ENCODE data around the gene SLC27A2. TPM values are rescaled to one million over a fixed set of nuclear protein-coding genes. Genes with fewer than 3 reads are reported as not detected.
"Not testable (repeated sequence)": the region's sequence is repeated elsewhere in the genome, so short reads cannot be mapped to it uniquely, and the experiment has no call there.

Gene SLC27A2
- polyA plus RNA-seq, 1 donor = 29.6 TPM

DNA sequence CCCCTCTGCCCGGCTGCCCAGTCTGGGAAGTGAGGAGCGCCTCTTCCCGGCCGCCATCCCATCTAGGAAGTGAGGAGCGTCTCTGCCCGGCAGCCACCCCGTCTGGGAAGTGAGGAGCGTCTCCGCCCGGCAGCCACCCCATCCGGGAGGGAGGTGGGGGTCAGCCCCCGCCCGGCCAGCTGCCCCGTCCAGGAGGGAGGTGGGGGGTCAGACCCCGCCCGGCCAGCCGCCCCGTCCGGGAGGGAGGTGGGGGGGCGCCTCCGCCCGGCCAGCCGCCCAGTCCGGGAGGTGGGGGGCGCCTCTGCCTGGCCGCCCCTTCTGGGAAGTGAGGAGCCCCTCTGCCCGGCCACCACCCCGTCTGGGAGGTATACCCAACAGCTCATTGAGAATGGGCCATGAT lies 23.8 kb upstream of the SLC27A2 start:
- WGBS (ENCODE audit: insufficient coverage, low lambda C conversion rate) = no CpG with 5 or more reads among the region's 28 CpGs
- not testable (repeated sequence) for DNase-seq; H3K36me3 ChIP-seq (ENCODE audit: control insufficient read depth, insufficient read depth, low read length); H3K4me3 ChIP-seq (ENCODE audit: low read length); H3K27me3 ChIP-seq (ENCODE audit: control insufficient read depth, insufficient read depth, low read length); H3K4me1 ChIP-seq (ENCODE audit: control insufficient read depth, insufficient read depth, low read length); H3K27ac ChIP-seq (ENCODE audit: low read length)
- peaks cover 11% of the 10 kb centered on the region for H3K9me3 ChIP-seq (ENCODE audit: control insufficient read depth, low read depth, low read length)

DNA sequence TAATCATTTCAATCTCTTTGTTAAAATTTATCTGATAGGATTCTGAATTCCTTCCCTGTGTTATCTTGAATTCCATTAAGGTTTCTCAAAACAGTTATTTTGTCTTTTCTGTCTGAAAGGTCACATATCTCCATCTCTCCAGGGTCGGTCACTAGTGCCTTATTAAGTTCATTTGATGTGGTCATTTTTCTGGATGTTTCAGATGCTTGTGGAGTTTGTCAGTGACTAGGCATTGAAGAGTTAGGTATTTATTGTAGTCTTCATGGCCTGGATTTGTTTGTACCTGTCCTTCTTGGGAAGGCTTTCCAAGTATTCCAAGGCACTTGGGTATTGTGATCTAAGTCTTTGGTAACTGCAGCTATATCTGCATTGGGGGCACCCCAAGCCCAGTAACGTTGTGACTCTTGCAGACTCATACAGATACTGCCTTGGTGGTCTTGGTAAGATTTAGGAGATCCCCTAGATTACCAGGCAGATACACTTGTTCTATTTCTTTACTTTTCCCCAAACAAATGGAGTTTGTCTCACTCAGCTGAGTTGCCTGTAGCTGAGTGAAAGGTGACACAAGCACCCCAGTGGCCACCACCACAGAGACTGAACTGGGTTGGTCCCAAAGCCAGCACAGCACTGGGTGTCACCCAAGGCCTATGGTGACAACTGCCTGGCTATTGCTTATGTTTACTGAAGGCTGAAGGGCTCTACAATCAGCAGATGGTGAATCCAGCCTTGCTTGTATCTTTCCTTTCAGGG lies 18.9 kb upstream of the SLC27A2 start:
- DNase-seq = no peak
- no peaks in the 10 kb centered on the region for H3K9me3 ChIP-seq (ENCODE audit: control insufficient read depth, low read depth, low read length)
- WGBS (ENCODE audit: insufficient coverage, low lambda C conversion rate) = no CpG with 5 or more reads among the region's 2 CpGs
- no peaks in the 10 kb centered on the region for H3K36me3 ChIP-seq (ENCODE audit: control insufficient read depth, insufficient read depth, low read length)
- no peak overlapping the region for H3K4me3 ChIP-seq (ENCODE audit: low read length)
- peaks cover 14% of the 10 kb centered on the region for H3K4me1 ChIP-seq (ENCODE audit: control insufficient read depth, insufficient read depth, low read length)
- H3K27me3 ChIP-seq (ENCODE audit: control insufficient read depth, insufficient read depth, low read length) = no peaks in the 10 kb centered on the region
- no peak overlapping the region for H3K27ac ChIP-seq (ENCODE audit: low read length)

DNA sequence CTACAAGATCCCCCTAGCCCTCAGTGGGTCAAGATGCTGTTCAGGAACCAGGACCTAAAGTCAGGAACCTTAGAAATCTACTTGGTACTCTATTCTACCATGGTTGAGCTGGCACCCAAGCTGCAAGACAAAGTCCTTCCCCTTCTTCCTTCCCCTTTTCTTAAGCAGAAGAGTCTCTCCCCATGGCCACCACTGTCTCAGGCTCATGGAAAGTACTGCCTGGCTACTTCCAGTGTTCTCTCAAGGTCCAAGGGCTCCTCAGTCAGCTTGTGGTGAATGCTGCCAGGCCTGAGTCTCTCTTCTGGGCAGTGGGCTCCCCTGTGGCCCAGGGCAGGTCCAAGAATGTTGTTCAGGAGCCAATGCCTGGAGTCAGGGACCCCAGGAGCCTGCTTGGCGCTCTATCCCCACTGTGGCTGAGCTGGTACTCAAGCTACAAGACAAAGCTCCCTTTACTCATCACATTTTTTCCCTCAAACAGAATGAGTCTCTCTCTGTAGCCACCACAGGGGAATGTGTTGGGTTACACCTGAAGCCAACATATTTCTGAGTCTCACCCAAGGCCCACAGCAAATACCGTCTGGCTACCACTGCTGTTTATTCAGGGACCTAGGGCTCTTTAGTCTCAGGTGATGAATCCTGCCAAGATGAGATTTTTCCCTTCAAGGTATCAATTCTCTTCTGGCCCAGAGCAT lies 18.1 kb upstream of the SLC27A2 start:
- DNase-seq = no peak
- H3K27me3 ChIP-seq (ENCODE audit: control insufficient read depth, insufficient read depth, low read length) = no peaks in the 10 kb centered on the region
- peaks cover 21% of the 10 kb centered on the region for H3K4me1 ChIP-seq (ENCODE audit: control insufficient read depth, insufficient read depth, low read length)
- no peak overlapping the region for H3K27ac ChIP-seq (ENCODE audit: low read length)
- no peak overlapping the region for H3K4me3 ChIP-seq (ENCODE audit: low read length)
- H3K9me3 ChIP-seq (ENCODE audit: control insufficient read depth, low read depth, low read length) = no peaks in the 10 kb centered on the region
- no peaks in the 10 kb centered on the region for H3K36me3 ChIP-seq (ENCODE audit: control insufficient read depth, insufficient read depth, low read length)
- WGBS (ENCODE audit: insufficient coverage, low lambda C conversion rate) = no CpG with 5 or more reads among the region's 2 CpGs

DNA sequence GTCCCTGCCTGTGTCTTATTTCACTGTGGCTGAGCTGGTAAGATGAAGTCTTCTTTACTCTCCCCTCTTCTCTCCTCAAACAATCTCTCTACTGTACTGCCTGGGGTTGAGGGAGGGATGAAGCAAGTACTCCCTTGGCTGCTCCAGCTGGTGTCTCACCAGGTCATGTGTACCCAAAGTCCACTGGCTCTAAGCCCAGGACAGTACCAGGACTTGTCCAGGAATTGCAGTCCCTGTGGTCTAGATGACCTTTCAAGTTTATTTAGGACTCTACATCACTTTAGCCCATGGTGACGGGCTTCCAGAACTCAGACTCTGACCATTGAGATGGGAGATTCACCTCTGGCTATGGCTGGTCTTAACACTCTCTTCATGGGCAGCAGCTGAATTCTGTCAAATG lies 17.5 kb upstream of the SLC27A2 start:
- Histone ChIP-seq H3K36me3 (ENCODE audit: control insufficient read depth, insufficient read depth, low read length) (no peaks in the 10 kb centered on the region), H3K4me3 (ENCODE audit: low read length) (no peak overlapping the region), H3K4me1 (ENCODE audit: control insufficient read depth, insufficient read depth, low read length) (peaks cover 21% of the 10 kb centered on the region), H3K27ac (ENCODE audit: low read length) (no peak overlapping the region), H3K27me3 (ENCODE audit: control insufficient read depth, insufficient read depth, low read length) (no peaks in the 10 kb centered on the region), H3K9me3 (ENCODE audit: control insufficient read depth, low read depth, low read length) (no peaks in the 10 kb centered on the region)
- WGBS (ENCODE audit: insufficient coverage, low lambda C conversion rate) = no CpG with 5 or more reads among the region's 1 CpG
- DNase-seq = no peak

DNA sequence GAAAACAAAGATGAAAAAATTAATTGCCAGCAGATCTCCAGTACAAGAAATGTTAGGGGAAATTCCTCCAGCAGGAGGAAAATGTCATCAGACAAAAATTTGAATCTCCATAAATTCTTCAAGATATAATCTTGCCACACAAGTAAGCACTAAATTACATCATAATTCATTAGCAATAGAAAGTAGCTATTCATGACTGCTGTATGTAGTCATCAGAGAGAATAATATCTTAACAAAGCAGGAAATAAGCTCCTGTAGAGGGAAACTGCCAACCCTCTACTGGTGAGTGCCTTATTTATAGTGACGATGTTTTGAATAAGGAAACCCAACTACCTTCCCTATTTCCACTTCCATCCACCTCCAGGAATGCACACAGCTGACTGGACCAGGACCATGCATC lies 15.8 kb upstream of the SLC27A2 start:
- Histone ChIP-seq H3K4me1 (ENCODE audit: control insufficient read depth, insufficient read depth, low read length) (peaks cover 21% of the 10 kb centered on the region), H3K27ac (ENCODE audit: low read length) (peak overlapping the region; percentile 62), H3K9me3 (ENCODE audit: control insufficient read depth, low read depth, low read length) (no peaks in the 10 kb centered on the region), H3K4me3 (ENCODE audit: low read length) (no peak overlapping the region), H3K36me3 (ENCODE audit: control insufficient read depth, insufficient read depth, low read length) (no peaks in the 10 kb centered on the region), H3K27me3 (ENCODE audit: control insufficient read depth, insufficient read depth, low read length) (no peaks in the 10 kb centered on the region)
- WGBS (ENCODE audit: insufficient coverage, low lambda C conversion rate) = no CpG with 5 or more reads among the region's 1 CpG
- peak in 1 of 2 donors; percentile 21 for DNase-seq

DNA sequence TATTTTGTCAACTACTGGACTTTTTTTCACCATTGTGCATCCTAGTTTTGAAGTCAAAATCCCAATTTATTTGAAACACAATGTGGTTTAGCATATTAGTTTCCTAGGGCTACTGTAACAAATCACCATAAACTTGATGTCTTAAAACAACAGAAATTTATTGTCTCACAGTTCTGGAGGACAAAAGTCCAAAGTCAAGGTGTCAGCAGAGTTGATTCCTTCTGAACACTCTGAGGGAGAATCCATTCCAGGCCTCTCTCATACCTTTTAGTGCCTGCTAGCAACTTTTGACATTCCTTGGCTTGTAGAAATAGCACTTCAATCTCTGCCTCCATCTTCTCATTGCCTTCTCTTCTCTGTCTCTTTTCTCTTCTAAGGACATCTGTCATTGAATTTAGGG lies 14.9 kb upstream of the SLC27A2 start:
- peaks cover 21% of the 10 kb centered on the region for H3K4me1 ChIP-seq (ENCODE audit: control insufficient read depth, insufficient read depth, low read length)
- H3K9me3 ChIP-seq (ENCODE audit: control insufficient read depth, low read depth, low read length) = peaks cover 3% of the 10 kb centered on the region
- no peaks in the 10 kb centered on the region for H3K27me3 ChIP-seq (ENCODE audit: control insufficient read depth, insufficient read depth, low read length)
- no peaks in the 10 kb centered on the region for H3K36me3 ChIP-seq (ENCODE audit: control insufficient read depth, insufficient read depth, low read length)
- H3K4me3 ChIP-seq (ENCODE audit: low read length) = no peak overlapping the region
- DNase-seq = peak in 1 of 2 donors; percentile 67
- H3K27ac ChIP-seq (ENCODE audit: low read length) = peak overlapping the region; percentile 62

DNA sequence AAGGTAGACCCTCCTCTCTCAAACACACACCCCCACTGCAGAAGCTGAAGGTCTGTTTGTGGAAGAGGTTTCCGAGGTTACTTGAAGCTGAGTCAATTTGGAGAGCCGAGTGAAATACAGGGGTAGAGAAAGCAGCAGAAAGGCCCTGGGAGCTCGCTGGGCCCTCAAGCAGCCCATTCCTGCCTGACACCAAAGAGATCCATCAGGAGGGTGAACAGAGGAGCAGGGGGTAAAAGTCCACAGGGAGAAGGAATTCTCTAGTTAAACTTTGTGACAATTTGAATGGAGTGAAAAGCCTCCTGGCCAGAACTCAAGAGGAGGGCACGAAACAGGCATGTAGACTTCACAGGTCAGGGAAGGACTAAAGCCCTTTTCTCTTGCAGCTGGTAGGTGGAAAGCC lies 13.6 kb upstream of the SLC27A2 start:
- H3K27me3 ChIP-seq (ENCODE audit: control insufficient read depth, insufficient read depth, low read length) = no peaks in the 10 kb centered on the region
- H3K9me3 ChIP-seq (ENCODE audit: control insufficient read depth, low read depth, low read length) = peaks cover 9% of the 10 kb centered on the region
- H3K4me3 ChIP-seq (ENCODE audit: low read length) = no peak overlapping the region
- H3K27ac ChIP-seq (ENCODE audit: low read length) = peak overlapping the region; percentile 52
- peaks cover 21% of the 10 kb centered on the region for H3K4me1 ChIP-seq (ENCODE audit: control insufficient read depth, insufficient read depth, low read length)
- no peaks in the 10 kb centered on the region for H3K36me3 ChIP-seq (ENCODE audit: control insufficient read depth, insufficient read depth, low read length)
- WGBS (ENCODE audit: insufficient coverage, low lambda C conversion rate) = 63% methylated on average over 2 of the region's 4 CpGs
- no peak for DNase-seq

DNA sequence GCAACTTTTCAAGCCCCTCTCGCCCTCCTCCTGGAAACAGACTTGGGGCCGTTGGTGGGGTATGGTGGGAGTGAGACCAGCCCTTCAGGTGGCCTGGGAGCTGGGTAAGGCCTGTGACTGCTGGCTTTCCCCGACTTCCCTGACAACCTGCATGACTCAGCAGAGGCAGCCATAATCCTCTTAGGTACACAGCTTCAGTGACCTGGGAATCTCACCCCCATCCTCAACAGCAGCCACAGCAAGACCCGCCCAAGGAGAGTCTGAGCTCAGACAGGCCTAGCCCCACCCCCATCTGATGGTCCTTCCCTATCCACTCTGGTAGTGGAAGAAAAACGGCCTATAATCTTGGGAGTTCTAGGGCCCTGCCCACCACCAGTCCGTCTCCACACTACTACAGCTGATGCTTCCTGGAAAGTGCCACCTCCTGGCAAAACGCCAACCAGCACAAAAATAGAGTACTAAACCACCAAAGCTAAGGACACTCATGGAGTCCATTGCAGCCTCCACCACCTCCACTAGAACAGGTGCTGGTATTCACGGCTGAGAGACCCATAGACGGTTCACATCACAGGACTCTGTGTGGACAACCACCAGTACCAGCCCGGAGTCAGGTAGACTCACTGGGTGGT lies 13.1 kb upstream of the SLC27A2 start:
- H3K27ac ChIP-seq (ENCODE audit: low read length) = peak overlapping the region; percentile 52
- no CpG with 5 or more reads among the region's 10 CpGs for WGBS (ENCODE audit: insufficient coverage, low lambda C conversion rate)

DNA sequence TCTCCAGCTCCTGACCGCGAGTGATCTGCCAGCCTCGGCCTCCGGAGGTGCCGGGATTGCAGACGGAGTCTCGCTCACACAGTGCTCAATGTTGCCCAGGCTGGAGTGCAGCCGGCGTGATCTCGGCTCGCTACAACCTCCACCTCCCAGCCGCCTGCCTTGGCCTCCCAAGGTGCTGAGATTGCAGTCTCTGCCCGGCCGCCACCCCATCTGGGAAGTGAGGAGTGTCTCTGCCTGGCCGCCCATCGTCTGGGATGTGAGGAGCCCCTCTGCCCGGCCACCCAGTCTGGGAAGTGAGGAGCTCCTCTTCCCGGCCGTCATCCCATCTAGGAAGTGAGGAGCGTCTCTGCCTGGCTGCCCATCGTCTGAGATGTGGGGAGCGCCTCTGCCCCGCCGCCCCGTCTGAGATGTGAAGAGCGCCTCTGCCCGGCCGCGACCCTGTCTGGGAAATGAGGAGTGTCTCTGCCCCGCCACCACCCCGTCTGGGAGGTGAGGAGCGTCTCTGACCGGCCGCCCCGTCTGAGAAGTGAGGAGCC lies 9.6 kb upstream of the SLC27A2 start:
- H3K4me1 ChIP-seq (ENCODE audit: control insufficient read depth, insufficient read depth, low read length) = peaks cover 12% of the 10 kb centered on the region
- not testable (repeated sequence) for H3K36me3 ChIP-seq (ENCODE audit: control insufficient read depth, insufficient read depth, low read length); H3K4me3 ChIP-seq (ENCODE audit: low read length); H3K27me3 ChIP-seq (ENCODE audit: control insufficient read depth, insufficient read depth, low read length); H3K9me3 ChIP-seq (ENCODE audit: control insufficient read depth, low read depth, low read length); DNase-seq; H3K27ac ChIP-seq (ENCODE audit: low read length)
- no CpG with 5 or more reads among the region's 35 CpGs for WGBS (ENCODE audit: insufficient coverage, low lambda C conversion rate)

More for the DNA sequence above, 13.1 kb upstream of the SLC27A2 start:
- peak in 1 of 2 donors; percentile 27 for DNase-seq
- Histone ChIP-seq H3K4me3 (ENCODE audit: low read length) (no peak overlapping the region), H3K4me1 (ENCODE audit: control insufficient read depth, insufficient read depth, low read length) (peaks cover 21% of the 10 kb centered on the region), H3K9me3 (ENCODE audit: control insufficient read depth, low read depth, low read length) (peaks cover 9% of the 10 kb centered on the region), H3K36me3 (ENCODE audit: control insufficient read depth, insufficient read depth, low read length) (no peaks in the 10 kb centered on the region), H3K27me3 (ENCODE audit: control insufficient read depth, insufficient read depth, low read length) (no peaks in the 10 kb centered on the region)

DNA sequence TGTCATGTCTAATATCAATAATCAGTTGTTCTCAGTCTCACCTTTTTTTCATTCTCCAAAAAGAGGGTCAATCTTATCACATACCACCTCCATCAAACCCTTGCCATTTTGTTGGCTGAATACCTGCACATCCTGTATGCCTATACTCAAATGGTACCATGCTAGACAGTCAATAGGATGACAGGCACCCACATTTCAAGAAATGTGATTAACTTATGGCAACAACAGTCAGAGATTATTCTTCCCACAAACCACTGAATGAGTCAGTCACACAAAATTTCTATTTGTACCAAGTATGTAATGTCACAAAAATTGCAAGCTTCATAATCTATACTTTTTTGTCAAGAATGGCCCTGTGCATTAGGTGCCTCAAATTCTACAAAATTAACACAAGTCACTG lies 5.1 kb upstream of the SLC27A2 start:
- Histone ChIP-seq H3K4me3 (ENCODE audit: low read length) (no peak overlapping the region), H3K36me3 (ENCODE audit: control insufficient read depth, insufficient read depth, low read length) (no peaks in the 10 kb centered on the region), H3K9me3 (ENCODE audit: control insufficient read depth, low read depth, low read length) (peaks cover 9% of the 10 kb centered on the region), H3K27ac (ENCODE audit: low read length) (no peak overlapping the region), H3K27me3 (ENCODE audit: control insufficient read depth, insufficient read depth, low read length) (peaks cover 3% of the 10 kb centered on the region), H3K4me1 (ENCODE audit: control insufficient read depth, insufficient read depth, low read length) (no peaks in the 10 kb centered on the region)
- DNase-seq = no peak

All from large intestine (tissue), 3 donors.